Measurements from ENCODE around the gene SLC7A7.

- no peak for TF ChIP-seq POLR2A (IDR thresholded peaks at IDR 0.05)
- no peak for TF ChIP-seq POLR2AphosphoS5 (IDR thresholded peaks at IDR 0.05)
- no peak for TF ChIP-seq CTCF (IDR thresholded peaks at IDR 0.05 in 8 of 11, conservative IDR thresholded peaks at IDR 0.05 in 3 of 11)
Measured at GRCh38 chr14:22854963-22855724, 39.9 kb upstream of the SLC7A7 start.

All from spleen (tissue), 7 donors.